Myocyte (in vitro differentiated cells): ENCODE measurements around the gene ALDH3A2. TPM values are rescaled to one million over a fixed set of nuclear protein-coding genes. Genes with fewer than 3 reads are reported as not detected.
A peak's percentile ranks its signal among the peaks of the same experiment; 100 is the strongest.

Source experiments
- DNase-seq: peaks from one replicate; pipeline ENCODE4 v3.0.0-alpha.2; 2012; ENCODE audit warnings: low read depth
- polyA plus RNA-seq: library from polyadenylated mRNA; unstranded; fragments of >200 nt; gene quantifications from one replicate; pipeline ENCODE4 v1.2.1, GENCODE V29; 2012; ENCODE audit warnings: missing spikeins
- total RNA-seq: library from RNA; depleted of rRNA; stranded (reverse); fragments of >200 nt; gene quantifications from 2 replicates; pipeline ENCODE4 v1.2.3, GENCODE V29; 2014

Gene ALDH3A2
- total RNA-seq = 102 and 137 TPM in 2 replicates
- polyA plus RNA-seq = 41.3 TPM

GRCh38 chr17:19648475-19649273 lies at the start of gene ALDH3A2:
TSS of gene ALDH3A2 (plus strand) at chr17:19648751. CDS start at chr17:19648972, 221 bp downstream.
- peak; percentile 96 for DNase-seq

- DNase-seq = no peak
Observed at GRCh38 chr17:19610311-19610710, 38.2 kb upstream of the ALDH3A2 start.

DNA sequence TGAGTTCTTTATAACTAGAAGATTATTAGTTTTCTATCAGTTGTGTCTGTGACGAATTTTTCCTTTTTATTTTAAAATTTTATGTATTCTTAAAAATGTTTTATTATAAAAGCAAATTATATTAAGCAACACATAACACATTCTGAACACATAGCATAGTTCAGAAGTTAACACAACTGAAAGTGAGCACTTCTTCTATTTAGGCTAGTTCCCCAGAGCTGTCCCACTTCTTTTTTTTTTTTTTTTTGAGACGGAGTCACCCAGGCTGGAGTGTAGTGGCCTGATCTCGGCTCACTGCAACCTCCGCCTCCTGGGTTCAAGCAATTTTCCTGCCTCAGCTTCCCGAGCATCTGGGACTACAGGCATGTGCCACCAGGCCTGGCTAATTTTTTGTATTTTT lies 37.7 kb upstream of the ALDH3A2 start:
- no peak for DNase-seq

- DNase-seq = no peak
Observed at GRCh38 chr17:19613979-19614378, 34.6 kb upstream of the ALDH3A2 start.

DNA sequence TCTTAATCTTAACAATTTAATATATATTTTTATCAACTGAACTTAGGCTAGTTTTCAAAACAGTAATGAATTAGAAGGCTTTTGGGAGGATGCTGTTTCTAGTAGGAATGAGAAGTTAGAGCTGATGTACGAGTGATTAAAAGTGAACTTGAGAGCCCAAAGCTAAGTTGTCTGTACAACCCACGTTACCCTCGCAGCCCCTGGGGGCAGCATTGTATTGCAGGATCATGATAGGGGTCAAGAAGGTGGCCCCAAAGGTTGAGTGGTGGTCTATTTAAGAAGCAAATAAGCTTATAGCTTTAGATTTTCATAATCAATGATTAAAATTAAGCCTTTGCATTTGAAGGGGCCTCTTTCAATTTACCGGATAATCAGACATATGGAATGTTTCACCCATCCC lies 33.7 kb upstream of the ALDH3A2 start:
- no peak for DNase-seq

DNA sequence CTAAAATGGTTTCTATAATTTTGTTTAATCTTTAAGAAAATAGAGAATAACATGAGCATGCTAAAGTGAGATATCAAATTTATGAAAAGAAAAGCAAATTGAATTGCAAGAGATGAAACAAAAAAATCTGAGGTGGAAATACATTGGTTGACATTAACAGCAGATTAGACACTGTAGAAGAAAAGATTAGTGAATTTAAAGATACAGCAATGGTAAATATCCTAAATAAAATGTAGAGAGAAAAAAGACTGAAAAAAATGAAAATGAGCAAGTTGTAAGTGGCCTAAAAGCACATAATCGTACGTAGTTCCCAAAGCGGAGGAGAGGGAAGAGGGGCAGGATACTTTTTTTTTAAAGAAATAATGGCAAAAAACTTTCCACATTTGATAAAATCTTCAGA lies 30.5 kb upstream of the ALDH3A2 start:
- no peak for DNase-seq

DNA sequence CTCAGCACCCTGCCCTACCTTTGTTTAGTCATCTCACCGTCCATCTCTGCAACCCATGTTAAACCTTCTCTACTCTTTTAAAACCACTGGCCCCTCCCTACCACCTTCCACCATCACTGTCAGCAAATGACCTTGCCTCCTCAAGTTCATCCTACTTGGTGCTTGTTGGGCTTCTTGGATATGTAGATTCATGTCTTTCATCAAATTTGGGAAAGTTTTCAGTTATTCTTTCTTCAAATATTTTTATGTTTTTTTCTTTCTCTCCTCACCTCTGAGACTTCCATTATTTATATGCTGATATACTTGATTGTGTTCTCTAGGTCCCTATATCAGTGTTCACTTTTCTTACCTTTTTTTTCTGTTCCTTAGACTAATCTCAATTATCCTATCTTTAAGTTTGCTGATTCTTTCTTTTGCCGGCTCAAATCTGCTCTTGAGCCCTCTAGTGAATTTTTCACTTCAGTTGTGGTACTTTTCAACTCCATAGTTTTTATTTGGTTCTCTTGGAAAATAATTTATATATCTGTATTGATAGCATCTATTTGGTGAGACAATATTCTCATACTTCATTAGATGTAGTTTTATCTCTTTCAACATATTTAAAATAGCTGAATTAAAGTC lies 28.7 kb upstream of the ALDH3A2 start:
- no peak for DNase-seq

GRCh38 chr17:19621697-19622096 lies 26.9 kb upstream of the ALDH3A2 start:
- no peak for DNase-seq

- no peak for DNase-seq
Observed at GRCh38 chr17:19626079-19626478, 22.5 kb upstream of the ALDH3A2 start.

GRCh38 chr17:19629449-19629848 lies 19.1 kb upstream of the ALDH3A2 start:
- peak; percentile 36 for DNase-seq

GRCh38 chr17:19630035-19630434 lies 18.5 kb upstream of the ALDH3A2 start:
- DNase-seq = no peak

DNA sequence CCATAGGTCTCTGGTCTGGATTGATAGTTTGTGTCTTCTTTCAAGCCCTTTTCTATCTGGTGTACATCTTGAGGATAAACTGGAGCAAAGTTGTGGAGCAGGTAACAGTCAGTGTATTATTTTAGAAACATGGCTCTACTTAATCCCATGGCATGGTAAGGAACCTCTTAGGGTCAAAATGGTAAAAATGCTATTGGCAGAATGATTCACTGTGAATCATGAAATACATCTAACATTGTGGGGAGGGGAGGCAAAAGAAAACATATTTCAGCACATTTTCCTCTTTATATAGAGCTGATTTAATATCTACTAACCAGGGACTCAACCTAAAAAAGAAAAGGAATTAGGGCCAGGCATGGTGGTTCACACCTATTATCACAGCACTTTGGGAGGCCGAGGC lies 17.9 kb upstream of the ALDH3A2 start:
- DNase-seq = no peak

GRCh38 chr17:19631905-19632304 lies 16.6 kb upstream of the ALDH3A2 start:
- no peak for DNase-seq

DNA sequence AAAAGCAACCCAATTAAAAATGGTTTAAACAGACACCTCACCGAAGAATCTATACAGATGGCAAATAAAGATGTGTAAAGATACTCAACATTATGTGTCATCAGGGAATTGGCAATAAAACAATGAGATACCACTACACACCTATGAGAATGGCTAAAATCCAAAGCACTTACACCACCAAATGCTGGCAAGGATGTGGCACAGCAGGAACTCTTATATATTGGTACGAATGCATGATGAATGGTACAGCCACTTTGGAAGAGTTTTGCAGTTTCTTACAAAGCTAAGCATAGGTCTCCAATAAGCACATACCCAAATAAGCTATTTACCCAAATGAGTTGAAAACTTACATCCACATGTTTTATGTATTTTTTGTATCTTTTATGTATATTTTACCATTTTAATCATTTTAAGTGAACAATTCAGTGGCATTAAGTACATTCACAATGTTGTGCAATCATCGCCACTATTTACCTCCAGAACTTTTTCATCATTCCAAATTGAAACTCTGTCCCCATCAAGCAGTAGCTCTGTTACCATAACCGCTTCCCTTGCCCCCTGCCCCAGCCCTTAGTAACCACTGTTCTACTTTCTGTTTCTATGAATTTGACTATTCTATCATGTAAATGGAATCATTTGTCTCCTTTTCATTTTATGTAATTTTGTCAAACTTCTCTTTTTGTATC lies 6.7 kb upstream of the ALDH3A2 start:
- no peak for DNase-seq

- no peak for DNase-seq
Observed at GRCh38 chr17:19642373-19642893, 6.1 kb upstream of the ALDH3A2 start.

DNA sequence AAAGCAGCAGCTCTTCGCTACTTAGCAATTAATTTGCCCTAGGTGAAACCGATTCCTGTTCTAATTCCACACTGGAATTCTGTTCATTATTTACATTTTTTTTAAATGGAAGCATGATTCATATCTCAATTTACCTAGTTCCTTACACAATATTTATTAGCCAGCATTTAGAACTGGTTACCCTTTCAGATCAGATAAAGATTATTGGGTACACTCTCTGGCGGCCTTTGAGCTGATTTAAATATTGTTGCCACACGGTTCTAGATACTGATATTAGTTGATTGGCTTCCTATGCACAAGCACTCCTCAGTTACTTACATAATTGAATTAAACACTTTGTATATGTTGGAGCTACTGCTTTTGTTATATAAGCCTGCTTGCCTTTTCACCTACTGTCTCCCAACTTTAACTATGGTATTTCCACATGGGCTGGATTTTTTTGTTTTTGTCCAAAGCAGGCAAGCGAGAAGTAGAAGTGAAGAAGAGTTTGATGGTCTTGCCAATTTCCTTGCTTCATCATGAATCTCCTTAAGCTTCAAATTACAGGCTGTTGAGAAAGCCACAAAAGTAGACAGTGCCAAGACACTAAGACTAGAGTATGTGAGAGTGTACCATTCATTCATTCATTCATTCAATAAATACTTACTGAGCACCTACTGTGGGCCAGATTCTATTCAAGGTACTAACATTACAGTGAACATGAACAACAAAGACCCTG lies 3.9 kb upstream of the ALDH3A2 start:
- no peak for DNase-seq

GRCh38 chr17:19645734-19646201 lies 2.8 kb upstream of the ALDH3A2 start:
- peak; percentile 22 for DNase-seq

DNA sequence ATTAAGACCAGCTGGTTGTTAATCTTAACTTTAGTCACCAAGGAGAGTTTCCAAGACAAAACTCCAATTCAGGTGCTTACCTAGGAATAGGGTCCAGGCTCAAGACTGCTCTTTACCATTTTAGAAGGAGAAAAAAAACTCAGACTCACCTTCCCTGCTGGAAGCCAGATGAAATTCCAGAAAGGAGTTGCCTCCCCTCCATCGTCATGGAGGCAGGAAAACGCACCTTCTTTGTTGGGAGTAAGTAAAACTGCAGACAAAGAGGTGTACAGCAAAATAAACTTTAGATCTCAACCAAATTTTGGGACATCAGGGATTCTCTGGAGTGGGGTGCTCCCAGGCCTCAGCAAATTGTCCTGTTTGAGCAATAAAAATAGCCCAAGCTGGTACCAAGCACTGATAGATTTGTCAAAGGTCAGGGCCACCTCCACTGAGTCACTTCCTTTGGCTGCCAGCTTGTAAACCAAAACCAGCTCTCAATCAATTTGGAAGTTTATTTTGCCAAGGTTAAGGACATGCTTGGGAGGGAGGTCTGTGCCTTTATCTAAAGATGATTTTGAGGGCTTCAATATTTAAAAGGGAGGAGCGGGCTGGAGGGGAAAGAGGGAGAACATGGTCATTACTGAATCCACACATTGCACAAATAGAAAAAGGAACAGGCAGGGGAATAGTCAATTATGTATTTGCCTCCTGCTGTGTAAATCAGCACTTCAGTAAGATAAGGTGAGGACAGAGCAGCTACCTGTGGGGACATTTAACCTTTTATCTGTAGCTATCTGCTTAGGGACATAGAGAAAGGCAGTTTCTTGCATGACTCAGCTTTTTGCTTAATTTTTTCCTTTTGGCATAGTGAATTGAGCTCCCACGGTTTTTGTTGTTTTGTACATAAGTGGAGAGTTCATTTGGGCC lies 1.5 kb upstream of the ALDH3A2 start:
- peak; percentile 8 for DNase-seq

DNA sequence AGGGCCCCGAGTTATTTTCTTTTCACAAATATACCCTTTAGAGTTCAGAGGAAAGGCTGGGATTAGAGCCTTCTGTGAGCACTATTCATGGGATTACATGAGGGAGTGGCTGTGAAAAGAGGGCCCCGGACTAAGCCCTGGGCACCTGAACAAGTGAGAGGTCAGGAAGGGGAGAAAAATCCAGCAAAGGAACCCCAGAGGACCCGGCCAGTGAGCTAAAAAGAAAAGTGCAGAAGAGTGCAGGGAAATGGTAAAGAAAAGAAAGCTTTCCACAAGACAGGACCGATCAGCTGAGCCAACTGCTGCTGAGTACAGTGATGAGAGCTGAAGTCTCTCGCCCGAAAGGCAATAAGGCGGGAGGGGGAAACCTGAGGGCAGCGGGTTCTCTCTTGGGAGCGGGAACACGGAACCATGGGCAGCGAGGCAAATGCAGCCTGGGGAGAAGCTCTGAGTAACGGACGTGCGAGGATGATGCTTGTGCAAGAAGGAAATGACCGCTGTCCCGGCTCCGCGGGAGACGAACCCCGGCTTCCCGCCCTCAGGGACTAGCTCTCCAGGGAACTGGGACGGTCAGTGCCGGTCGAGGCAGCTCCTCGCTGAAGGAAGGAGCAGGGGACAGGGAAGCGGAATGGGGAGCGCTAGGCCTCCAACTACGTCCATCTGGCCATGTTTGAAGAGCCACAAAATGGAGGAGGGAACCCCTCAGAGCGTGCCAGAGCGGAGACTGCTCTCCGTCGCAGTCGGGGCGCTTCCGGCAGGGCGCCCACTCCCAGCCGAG lies 665 bp upstream of the ALDH3A2 start:
- peak; percentile 68 for DNase-seq

DNA sequence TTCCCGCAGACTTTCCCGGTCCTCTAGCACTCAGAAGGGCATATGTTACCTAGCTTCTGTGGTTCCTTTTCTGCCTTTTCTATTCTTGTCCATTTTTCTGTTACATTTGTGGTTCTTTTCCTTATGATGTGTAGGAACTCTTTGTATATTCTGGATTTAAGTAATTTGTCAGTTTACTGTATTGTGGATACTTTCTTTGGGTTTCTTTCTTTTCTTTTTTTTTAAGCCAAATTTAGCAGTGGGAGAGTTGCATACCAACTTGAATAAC lies 657 bp downstream of the ALDH3A2 start:
- DNase-seq = no peak
